ENCODE data around the gene MCF2L.
"Not testable (repeated sequence)": the region's sequence is repeated elsewhere in the genome, so short reads cannot be mapped to it uniquely, and the experiment has no call there.

The MCF2L gene

GRCh38 chr13:113099142-113099541 is 130.1 kb downstream of the MCF2L start:
- no peak for DNase-seq

GRCh38 chr13:113102302-113102701 is 133.3 kb downstream of the MCF2L start:
- DNase-seq, result not testable (repeated sequence)

GRCh38 chr13:113102727-113103126 is 133.7 kb downstream of the MCF2L start:
- DNase-seq, result no peak

- DNase-seq, result no peak
Measured at GRCh38 chr13:113103646-113104045, 134.6 kb downstream of the MCF2L start.

- DNase-seq, result peak; percentile 48 to 75
Measured at GRCh38 chr13:113105032-113105920, 136.3 kb downstream of the MCF2L start, which contains the start of gene F7. Gene F7 (plus strand): TSS chr13:113105791. CDS start chr13:113105842, 51 bp downstream.

- DNase-seq, result no peak
Measured at GRCh38 chr13:113105921-113106452, 137.0 kb downstream of the MCF2L start.

GRCh38 chr13:113106711-113107351 is 137.8 kb downstream of the MCF2L start:
- DNase-seq, result peak in 1 of 2 experiments; percentile 19

GRCh38 chr13:113108521-113108920 is 139.5 kb downstream of the MCF2L start:
- DNase-seq, result not testable (repeated sequence)

GRCh38 chr13:113109151-113110047 is 140.4 kb downstream of the MCF2L start:
- peak in 1 of 2 experiments; percentile 54 for DNase-seq

- no peak for DNase-seq
Measured at GRCh38 chr13:113110048-113110851, 141.2 kb downstream of the MCF2L start.

- no peak for DNase-seq
Measured at GRCh38 chr13:113110852-113111315, 141.9 kb downstream of the MCF2L start.

- not testable (repeated sequence) for DNase-seq
Measured at GRCh38 chr13:113111821-113112220, 142.8 kb downstream of the MCF2L start.

- DNase-seq, result not testable (repeated sequence)
Measured at GRCh38 chr13:113112475-113112874, 143.5 kb downstream of the MCF2L start.

- no peak for DNase-seq
Measured at GRCh38 chr13:113112893-113113845, 144.2 kb downstream of the MCF2L start.

- no peak for DNase-seq
Measured at GRCh38 chr13:113113846-113114271, 144.8 kb downstream of the MCF2L start.

GRCh38 chr13:113114511-113115362 is 145.7 kb downstream of the MCF2L start:
- DNase-seq, result no peak

GRCh38 chr13:113115363-113116205 is 146.6 kb downstream of the MCF2L start:
- DNase-seq, result no peak

GRCh38 chr13:113116206-113116800 is 147.3 kb downstream of the MCF2L start:
- no peak for DNase-seq

Measured in NCI-H526 (cell line).